Adipocyte (in vitro differentiated cells): Measurements from ENCODE around the gene TMEM59.
"Not testable (repeated sequence)": the region's sequence is repeated elsewhere in the genome, so short reads cannot be mapped to it uniquely, and the experiment has no call there.

Experiments used
- DNase-seq: peaks from one replicate; pipeline ENCODE4 v3.0.0-alpha.2; 2015; ENCODE audit warnings: low read depth
- H3K27me3 ChIP-seq: replicated peaks from 2 replicates; pipeline ENCODE4 v1.7.0; 2013; ENCODE audit warnings: mild to moderate bottlenecking, low read length, moderate library complexity; ENCODE audit not compliant: control insufficient read depth, insufficient read depth
- H3K36me3 ChIP-seq: 2 replicates; pipeline ENCODE4 v1.7.0; 2013; ENCODE audit warnings: low read length, mild to moderate bottlenecking, moderate library complexity; ENCODE audit not compliant: control insufficient read depth, insufficient read depth, severe bottlenecking
- H3K4me1 ChIP-seq: 2 replicates; pipeline ENCODE4 v1.7.0; 2013; ENCODE audit warnings: mild to moderate bottlenecking, low read length, moderate library complexity; ENCODE audit not compliant: control insufficient read depth, insufficient read depth
- H3K4me3 ChIP-seq: 2 replicates; pipeline ENCODE4 v1.7.0; 2013; ENCODE audit warnings: mild to moderate bottlenecking, low read length, moderate library complexity
- H3K9ac ChIP-seq: 2 replicates; pipeline ENCODE4 v1.7.0; 2013; ENCODE audit warnings: mild to moderate bottlenecking, low read length, moderate library complexity
- H3K9me3 ChIP-seq: 2 replicates; pipeline ENCODE4 v1.7.0; 2013; ENCODE audit warnings: mild to moderate bottlenecking, low read length, moderate library complexity; ENCODE audit not compliant: control insufficient read depth

The TMEM59 gene

GRCh38 chr1:54010415-54011117 lies 42.4 kb downstream of the TMEM59 start:
- DNase-seq: no peak
- no peaks in the 10 kb centered on the region for H3K4me1 ChIP-seq
- H3K9me3 ChIP-seq: no peaks in the 10 kb centered on the region
- H3K4me3 ChIP-seq: no peak overlapping the region
- peaks cover 51% of the 10 kb centered on the region for H3K27me3 ChIP-seq
- H3K9ac ChIP-seq: no peak overlapping the region
- no peaks in the 10 kb centered on the region for H3K36me3 ChIP-seq

- Histone ChIP-seq H3K4me3 (no peak overlapping the region), H3K36me3 (no peaks in the 10 kb centered on the region), H3K4me1 (no peaks in the 10 kb centered on the region), H3K9ac (no peak overlapping the region), H3K9me3 (no peaks in the 10 kb centered on the region), H3K27me3 (peaks cover 51% of the 10 kb centered on the region)
- no peak for DNase-seq
Observed at GRCh38 chr1:54009406-54009805, 43.6 kb downstream of the TMEM59 start.

- no peaks in the 10 kb centered on the region for H3K36me3 ChIP-seq
- no peak overlapping the region for H3K9ac ChIP-seq
- peaks cover 50% of the 10 kb centered on the region for H3K27me3 ChIP-seq
- H3K9me3 ChIP-seq: no peaks in the 10 kb centered on the region
- no peaks in the 10 kb centered on the region for H3K4me1 ChIP-seq
- no peak for DNase-seq
- H3K4me3 ChIP-seq: no peak overlapping the region
Observed at GRCh38 chr1:54008876-54009275, 44.1 kb downstream of the TMEM59 start.

GRCh38 chr1:54007613-54008012 lies 45.4 kb downstream of the TMEM59 start:
- Histone ChIP-seq H3K36me3 (no peaks in the 10 kb centered on the region), H3K4me1 (no peaks in the 10 kb centered on the region), H3K9ac (no peak overlapping the region), H3K9me3 (no peaks in the 10 kb centered on the region), H3K4me3 (no peak overlapping the region), H3K27me3 (peaks cover 53% of the 10 kb centered on the region)
- no peak for DNase-seq

GRCh38 chr1:54006508-54006907 lies 46.5 kb downstream of the TMEM59 start:
- Histone ChIP-seq H3K27me3 (peaks cover 55% of the 10 kb centered on the region), H3K9me3 (no peaks in the 10 kb centered on the region), H3K9ac (no peak overlapping the region), H3K36me3 (no peaks in the 10 kb centered on the region), H3K4me3 (no peak overlapping the region), H3K4me1 (no peaks in the 10 kb centered on the region)
- DNase-seq: no peak

DNA sequence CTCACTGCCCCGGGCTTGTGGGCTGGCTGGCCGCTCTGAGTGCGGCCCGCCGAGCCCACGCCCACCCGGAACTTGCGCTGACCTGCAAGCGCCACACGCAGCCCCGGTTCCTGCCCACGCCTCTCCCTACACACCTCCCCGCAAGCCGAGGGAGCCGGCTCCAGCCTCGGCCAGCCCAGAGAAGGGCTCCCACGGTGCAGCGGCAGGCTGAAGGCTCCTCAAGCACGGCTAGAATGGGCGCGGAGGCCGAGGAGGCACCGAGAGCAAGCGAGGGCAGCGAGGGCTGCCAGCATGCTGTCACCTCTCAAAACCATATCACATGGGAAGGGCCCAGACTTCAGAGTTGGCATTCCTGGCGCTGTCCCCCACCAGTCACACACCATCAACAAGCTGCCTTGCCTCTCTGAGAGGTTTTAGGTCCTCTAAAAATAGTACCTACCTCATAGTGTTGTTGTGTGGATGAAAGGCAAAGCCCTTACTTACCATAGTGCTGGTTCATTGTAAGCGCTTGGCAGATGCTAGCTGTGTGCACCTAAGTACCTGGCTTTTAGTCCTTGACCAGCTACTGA lies 48.4 kb downstream of the TMEM59 start:
- peaks cover 45% of the 10 kb centered on the region for H3K27me3 ChIP-seq
- no peak overlapping the region for H3K4me3 ChIP-seq
- no peaks in the 10 kb centered on the region for H3K36me3 ChIP-seq
- no peaks in the 10 kb centered on the region for H3K9me3 ChIP-seq
- no peaks in the 10 kb centered on the region for H3K4me1 ChIP-seq
- DNase-seq: no peak
- H3K9ac ChIP-seq: no peak overlapping the region

DNA sequence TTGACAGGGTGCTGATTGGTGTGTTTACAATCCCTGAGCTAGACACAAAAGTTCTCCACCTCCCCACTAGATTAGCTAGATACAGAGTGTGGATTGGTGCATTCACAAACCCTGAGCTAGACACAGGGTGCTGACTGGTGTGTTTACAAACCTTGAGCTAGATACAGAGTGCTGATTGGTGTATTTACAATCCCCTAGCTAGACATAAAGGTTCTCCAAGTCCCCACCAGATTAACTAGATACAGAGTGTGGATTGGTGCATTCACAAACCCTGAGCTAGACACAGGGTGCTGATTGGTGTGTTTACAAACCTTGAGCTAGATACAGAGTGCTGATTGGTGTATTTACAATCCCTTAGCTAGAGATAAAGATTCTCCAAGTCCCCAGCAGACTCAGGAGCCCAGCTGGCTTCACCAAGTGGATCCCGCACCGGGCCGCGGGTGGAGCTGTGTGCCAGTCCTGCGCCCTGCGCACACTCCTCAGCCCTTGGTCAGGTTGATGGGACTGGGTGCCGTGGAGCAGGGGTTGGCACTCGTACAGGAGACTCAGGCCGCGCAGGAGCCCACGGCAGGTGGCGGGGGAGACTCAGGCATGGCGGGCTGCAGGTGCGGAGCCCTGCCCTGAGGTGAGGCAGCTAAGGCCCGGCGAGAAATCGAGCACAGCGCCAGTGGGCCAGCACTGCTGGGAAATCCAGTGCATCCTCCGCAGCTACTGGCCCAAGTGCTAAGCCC lies 49.1 kb downstream of the TMEM59 start:
- H3K9me3 ChIP-seq, H3K36me3 ChIP-seq, H3K4me1 ChIP-seq, H3K4me3 ChIP-seq, H3K9ac ChIP-seq, DNase-seq: not testable (repeated sequence)
- H3K27me3 ChIP-seq: peaks cover 39% of the 10 kb centered on the region

- no peaks in the 10 kb centered on the region for H3K4me1 ChIP-seq
- peaks cover 32% of the 10 kb centered on the region for H3K27me3 ChIP-seq
- no peak overlapping the region for H3K9ac ChIP-seq
- H3K9me3 ChIP-seq: no peaks in the 10 kb centered on the region
- DNase-seq: no peak
- no peaks in the 10 kb centered on the region for H3K36me3 ChIP-seq
- no peak overlapping the region for H3K4me3 ChIP-seq
Observed at GRCh38 chr1:54003249-54003646, 49.8 kb downstream of the TMEM59 start.

DNA sequence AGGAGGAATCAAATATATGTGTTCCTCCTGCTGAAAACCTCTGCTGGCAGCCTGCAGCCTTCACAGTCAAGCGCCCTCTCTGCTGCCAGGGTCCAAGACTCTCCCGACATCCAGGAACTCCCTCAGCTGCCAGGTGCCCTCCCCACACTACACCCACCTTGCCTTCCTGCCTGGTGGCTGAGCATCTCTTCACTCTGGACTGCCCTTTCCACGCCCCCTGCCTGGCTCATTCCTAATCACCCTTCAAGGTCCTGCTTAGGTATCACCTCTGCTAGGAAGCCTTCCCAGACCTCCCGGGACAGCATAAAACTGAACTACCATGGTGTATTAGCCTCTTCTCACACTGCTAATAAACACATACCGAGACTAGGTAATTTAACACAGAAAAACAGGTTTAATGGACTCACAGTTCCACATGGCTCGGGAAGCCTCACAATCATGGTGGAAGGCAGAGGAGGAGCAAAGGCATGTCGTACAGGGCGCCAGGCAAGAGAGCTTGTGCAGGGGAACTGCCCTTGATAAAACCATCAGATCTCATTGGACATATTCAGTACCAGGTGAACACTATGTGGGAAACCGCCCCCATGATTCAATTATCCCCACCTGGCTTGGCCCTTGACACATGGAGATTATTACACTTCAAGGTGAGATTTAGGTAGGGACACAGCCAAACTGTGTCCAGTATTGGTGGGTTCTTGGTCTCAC lies 50.3 kb downstream of the TMEM59 start:
- no peak for DNase-seq
- no peaks in the 10 kb centered on the region for H3K4me1 ChIP-seq
- no peak overlapping the region for H3K9ac ChIP-seq
- H3K36me3 ChIP-seq: no peaks in the 10 kb centered on the region
- no peak overlapping the region for H3K4me3 ChIP-seq
- H3K9me3 ChIP-seq: no peaks in the 10 kb centered on the region
- H3K27me3 ChIP-seq: peaks cover 27% of the 10 kb centered on the region

- no peaks in the 10 kb centered on the region for H3K9me3 ChIP-seq
- DNase-seq: no peak
Observed at GRCh38 chr1:54001591-54001990, 51.4 kb downstream of the TMEM59 start.

GRCh38 chr1:53999920-54000319 lies 53.1 kb downstream of the TMEM59 start:
- H3K27me3 ChIP-seq: peaks cover 22% of the 10 kb centered on the region
- no peak overlapping the region for H3K4me3 ChIP-seq
- H3K9me3 ChIP-seq: no peaks in the 10 kb centered on the region
- H3K4me1 ChIP-seq: no peaks in the 10 kb centered on the region
- H3K36me3 ChIP-seq: no peaks in the 10 kb centered on the region
- H3K9ac ChIP-seq: no peak overlapping the region
- DNase-seq: no peak

More at GRCh38 chr1:54001591-54001990, 51.4 kb downstream of the TMEM59 start:
- Histone ChIP-seq H3K27me3 (peaks cover 26% of the 10 kb centered on the region), H3K4me3 (no peak overlapping the region), H3K36me3 (no peaks in the 10 kb centered on the region), H3K9ac (no peak overlapping the region), H3K4me1 (no peaks in the 10 kb centered on the region)
